Astrocyte (in vitro differentiated cells and primary cell): Measurements from ENCODE around the gene SLC18B1. TPM values are rescaled to one million over a fixed set of nuclear protein-coding genes. Genes with fewer than 3 reads are reported as not detected.

Experiments used
- DNase-seq: peaks from one replicate; pipeline ENCODE4 v3.0.0-alpha.2; 2010; ENCODE audit warnings: low read depth
- FAIRE-seq: peaks from 2 replicates; lab custom pipeline; 2011; peaks lifted over from hg19 to GRCh38; lab: Jason Lieb, UNC
- H2AFZ ChIP-seq: 2 replicates; pipeline ENCODE4 v1.6.0; 2012; ENCODE audit warnings: low read depth, low read length, inconsistent platforms
- H3K27ac ChIP-seq: 2 replicates; pipeline ENCODE4 v1.5.1; 2011; ENCODE audit warnings: low read depth, low read length, inconsistent platforms
- H3K27me3 ChIP-seq: 2 replicates; pipeline ENCODE4 v1.6.0; 2011; ENCODE audit warnings: low read length, inconsistent platforms; ENCODE audit not compliant: insufficient read depth
- H3K36me3 ChIP-seq: 2 replicates; pipeline ENCODE4 v1.5.1; 2011; ENCODE audit warnings: low read length, inconsistent platforms; ENCODE audit not compliant: insufficient read depth
- H3K4me1 ChIP-seq: 2 replicates; pipeline ENCODE4 v1.5.1; 2011; ENCODE audit warnings: low read length, inconsistent platforms; ENCODE audit not compliant: insufficient read depth
- H3K4me2 ChIP-seq: 2 replicates; pipeline ENCODE4 v1.6.0; 2012; ENCODE audit warnings: low read length, inconsistent platforms
- H3K4me3 ChIP-seq: 2 replicates; pipeline ENCODE4 v1.5.1; 2011; ENCODE audit warnings: low read depth, mild to moderate bottlenecking, low read length, inconsistent platforms; ENCODE audit not compliant: insufficient read depth
- H3K79me2 ChIP-seq: 2 replicates; pipeline ENCODE4 v1.6.0; 2012; ENCODE audit warnings: mild to moderate bottlenecking, low read length, inconsistent platforms; ENCODE audit not compliant: insufficient read depth
- H3K9ac ChIP-seq: 2 replicates; pipeline ENCODE4 v1.6.0; 2012; ENCODE audit warnings: mild to moderate bottlenecking, low read length, inconsistent platforms
- H3K9me3 ChIP-seq: 2 replicates; pipeline ENCODE4 v1.5.1; 2012; ENCODE audit warnings: low read depth, mild to moderate bottlenecking, low read length, inconsistent platforms; ENCODE audit not compliant: insufficient read depth
- H4K20me1 ChIP-seq: 2 replicates; pipeline ENCODE4 v1.6.0; 2012; ENCODE audit warnings: low read length, inconsistent platforms; ENCODE audit not compliant: insufficient read depth
- H3K27ac Mint-ChIP-seq: one replicate; pipeline ENCODE4 v1.8.0; 2021; ENCODE audit warnings: mild to moderate bottlenecking, mixed read lengths; ENCODE audit not compliant: unreplicated experiment
- H3K27me3 Mint-ChIP-seq: one replicate; pipeline ENCODE4 v1.8.0; 2021; ENCODE audit warnings: low read depth, mixed read lengths; ENCODE audit not compliant: unreplicated experiment
- H3K36me3 Mint-ChIP-seq: one replicate; pipeline ENCODE4 v1.8.0; 2021; ENCODE audit warnings: low read depth, mixed read lengths; ENCODE audit not compliant: unreplicated experiment
- H3K4me1 Mint-ChIP-seq: one replicate; pipeline ENCODE4 v1.8.0; 2021; ENCODE audit warnings: low read depth, mixed read lengths; ENCODE audit not compliant: unreplicated experiment
- H3K4me3 Mint-ChIP-seq: one replicate; pipeline ENCODE4 v1.8.0; 2021; ENCODE audit warnings: mild to moderate bottlenecking, moderate library complexity, mixed read lengths; ENCODE audit not compliant: unreplicated experiment
- H3K9me3 Mint-ChIP-seq: one replicate; pipeline ENCODE4 v1.8.0; 2021; ENCODE audit warnings: mild to moderate bottlenecking, mixed read lengths; ENCODE audit not compliant: unreplicated experiment
- CTCF ChIP-seq: IDR thresholded peaks from 2 replicates; pipeline ENCODE4 v1.5.1; 2011; ENCODE audit warnings: low read depth, mild to moderate bottlenecking, inconsistent platforms, low read length, moderate library complexity; ENCODE audit not compliant: insufficient read depth
- EZH2 ChIP-seq: IDR thresholded peaks from 2 replicates; pipeline ENCODE4 v1.6.1; 2012; ENCODE audit warnings: mild to moderate bottlenecking, low read length, inconsistent platforms; ENCODE audit not compliant: insufficient read depth
- total RNA-seq: library from RNA; stranded (reverse); gene quantifications from 2 replicates; pipeline ENCODE4 v1.2.1, GENCODE V29; 2021

The SLC18B1 gene
- total RNA-seq, 1 donor from 2014 or later = 8.2 TPM

- no peaks in the 10 kb centered on the region for H3K27me3 Mint-ChIP-seq
- peaks cover 3% of the 10 kb centered on the region for H3K9me3 Mint-ChIP-seq
- Histone ChIP-seq H3K36me3 (no peaks in the 10 kb centered on the region), H3K4me1 (no peaks in the 10 kb centered on the region), H3K79me2 (no peaks in the 10 kb centered on the region), H2AFZ (no peak overlapping the region), H3K9me3 (no peaks in the 10 kb centered on the region), H3K27ac (no peak overlapping the region), H3K4me3 (no peak overlapping the region), H3K27me3 (no peaks in the 10 kb centered on the region), H4K20me1 (no peaks in the 10 kb centered on the region), H3K4me2 (no peak overlapping the region), H3K9ac (no peak overlapping the region)
- H3K4me1 Mint-ChIP-seq = no peaks in the 10 kb centered on the region
- FAIRE-seq (no peak), DNase-seq (no peak)
- H3K27ac Mint-ChIP-seq = no peak overlapping the region
- no peaks in the 10 kb centered on the region for H3K36me3 Mint-ChIP-seq
- H3K4me3 Mint-ChIP-seq = no peak overlapping the region
- TF ChIP-seq CTCF (no peak), EZH2 (no peak)
Measured at GRCh38 chr6:132736239-132736638, 62.2 kb downstream of the SLC18B1 start.

- no peaks in the 10 kb centered on the region for H3K27me3 ChIP-seq
- TF ChIP-seq CTCF = no peak
- no peak for TF ChIP-seq EZH2
- H3K9me3 Mint-ChIP-seq = peaks cover 3% of the 10 kb centered on the region
Measured at GRCh38 chr6:132734694-132735236, 63.7 kb downstream of the SLC18B1 start.

GRCh38 chr6:132733814-132734213, 64.6 kb downstream of the SLC18B1 start:
- Histone ChIP-seq H3K27ac (no peak overlapping the region), H3K36me3 (no peaks in the 10 kb centered on the region), H3K79me2 (no peaks in the 10 kb centered on the region), H4K20me1 (no peaks in the 10 kb centered on the region), H3K4me2 (no peak overlapping the region), H2AFZ (no peak overlapping the region), H3K27me3 (no peaks in the 10 kb centered on the region), H3K4me3 (no peak overlapping the region), H3K9ac (no peak overlapping the region), H3K9me3 (no peaks in the 10 kb centered on the region), H3K4me1 (no peaks in the 10 kb centered on the region)
- H3K27ac Mint-ChIP-seq = no peak overlapping the region
- H3K36me3 Mint-ChIP-seq = no peaks in the 10 kb centered on the region
- H3K4me1 Mint-ChIP-seq = no peaks in the 10 kb centered on the region
- FAIRE-seq (no peak), DNase-seq (no peak)
- H3K9me3 Mint-ChIP-seq = no peaks in the 10 kb centered on the region
- no peaks in the 10 kb centered on the region for H3K27me3 Mint-ChIP-seq
- TF ChIP-seq EZH2 (no peak), CTCF (no peak)
- H3K4me3 Mint-ChIP-seq = no peak overlapping the region

More at GRCh38 chr6:132734694-132735236, 63.7 kb downstream of the SLC18B1 start:
- Histone ChIP-seq H3K9me3 (no peaks in the 10 kb centered on the region), H2AFZ (no peak overlapping the region), H3K27ac (no peak overlapping the region), H3K36me3 (no peaks in the 10 kb centered on the region), H3K9ac (no peak overlapping the region), H3K79me2 (no peaks in the 10 kb centered on the region), H3K4me1 (no peaks in the 10 kb centered on the region), H4K20me1 (no peaks in the 10 kb centered on the region), H3K4me3 (no peak overlapping the region), H3K4me2 (no peak overlapping the region)
- Mint-ChIP-seq H3K4me3 (no peak overlapping the region), H3K27ac (no peak overlapping the region), H3K4me1 (no peaks in the 10 kb centered on the region), H3K27me3 (no peaks in the 10 kb centered on the region), H3K36me3 (no peaks in the 10 kb centered on the region)
- FAIRE-seq (no peak), DNase-seq (no peak)
